ENCODE measurements around the gene LRRK1.

Gene LRRK1

GRCh38 chr15:100985401-100985800 is 66.2 kb downstream of the LRRK1 start:
- peak overlapping the region; percentile 76 for H3K27ac ChIP-seq
- no peak for TF ChIP-seq CTCF (conservative IDR thresholded peaks at IDR 0.05)
- no peak for TF ChIP-seq ZFX (IDR thresholded peaks at IDR 0.05)

GRCh38 chr15:100986158-100986896 is 67.2 kb downstream of the LRRK1 start:
- TF ChIP-seq CTCF (conservative IDR thresholded peaks at IDR 0.05), result no peak
- TF ChIP-seq ZFX (IDR thresholded peaks at IDR 0.05), result no peak
- H3K27ac ChIP-seq, result peak overlapping the region; percentile 76

DNA sequence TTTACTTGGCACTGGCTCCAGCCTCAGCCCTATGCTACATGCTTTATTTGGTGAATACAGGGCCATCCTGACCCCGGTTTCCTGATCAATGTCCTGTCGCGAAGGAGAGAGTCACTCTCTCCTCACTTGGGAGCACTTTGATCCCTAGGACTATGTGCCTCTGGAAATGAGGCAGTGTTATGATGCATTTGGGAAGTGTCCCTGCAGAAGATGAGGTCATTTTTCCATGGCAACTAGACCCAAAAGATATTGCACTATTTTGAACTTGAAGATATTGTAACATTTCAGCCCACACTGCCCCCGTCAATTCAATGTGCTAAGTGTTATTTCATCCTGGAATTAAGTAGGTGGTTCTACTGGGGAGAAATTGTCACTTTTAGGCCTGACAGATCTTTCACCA is 68.0 kb downstream of the LRRK1 start:
- H3K27ac ChIP-seq, result peak overlapping the region; percentile 76; the same call in 1 of the 2 replicates
- TF ChIP-seq ZFX (IDR thresholded peaks at IDR 0.05) (no peak), CTCF (conservative IDR thresholded peaks at IDR 0.05) (no peak)

DNA sequence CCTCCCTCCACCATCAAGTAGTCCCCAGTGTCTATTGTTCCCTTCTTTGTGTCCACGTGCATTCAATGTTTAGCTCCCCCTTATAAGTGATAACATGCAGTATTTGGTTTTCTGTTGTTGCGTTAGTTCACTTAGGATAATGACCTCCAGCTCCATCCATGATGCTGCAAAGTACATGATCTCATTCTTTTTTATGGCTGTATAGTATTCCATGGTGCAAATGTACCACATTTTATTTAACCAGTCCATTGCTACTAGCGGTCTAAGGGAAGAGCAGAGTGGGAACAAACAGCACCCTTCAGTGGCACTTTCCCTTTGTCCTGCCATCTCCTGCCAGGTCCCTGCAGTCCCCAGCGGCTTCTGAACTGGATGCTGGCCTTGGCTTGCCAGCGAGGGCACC is 69.1 kb downstream of the LRRK1 start:
- no peak overlapping the region for H3K27ac ChIP-seq
- TF ChIP-seq ZFX (IDR thresholded peaks at IDR 0.05) (no peak), CTCF (conservative IDR thresholded peaks at IDR 0.05) (no peak)

GRCh38 chr15:100988857-100989256 is 69.7 kb downstream of the LRRK1 start:
- TF ChIP-seq CTCF (conservative IDR thresholded peaks at IDR 0.05) (no peak), ZFX (IDR thresholded peaks at IDR 0.05) (no peak)
- no peak overlapping the region; the same call in 1 of the 2 replicates for H3K27ac ChIP-seq

DNA sequence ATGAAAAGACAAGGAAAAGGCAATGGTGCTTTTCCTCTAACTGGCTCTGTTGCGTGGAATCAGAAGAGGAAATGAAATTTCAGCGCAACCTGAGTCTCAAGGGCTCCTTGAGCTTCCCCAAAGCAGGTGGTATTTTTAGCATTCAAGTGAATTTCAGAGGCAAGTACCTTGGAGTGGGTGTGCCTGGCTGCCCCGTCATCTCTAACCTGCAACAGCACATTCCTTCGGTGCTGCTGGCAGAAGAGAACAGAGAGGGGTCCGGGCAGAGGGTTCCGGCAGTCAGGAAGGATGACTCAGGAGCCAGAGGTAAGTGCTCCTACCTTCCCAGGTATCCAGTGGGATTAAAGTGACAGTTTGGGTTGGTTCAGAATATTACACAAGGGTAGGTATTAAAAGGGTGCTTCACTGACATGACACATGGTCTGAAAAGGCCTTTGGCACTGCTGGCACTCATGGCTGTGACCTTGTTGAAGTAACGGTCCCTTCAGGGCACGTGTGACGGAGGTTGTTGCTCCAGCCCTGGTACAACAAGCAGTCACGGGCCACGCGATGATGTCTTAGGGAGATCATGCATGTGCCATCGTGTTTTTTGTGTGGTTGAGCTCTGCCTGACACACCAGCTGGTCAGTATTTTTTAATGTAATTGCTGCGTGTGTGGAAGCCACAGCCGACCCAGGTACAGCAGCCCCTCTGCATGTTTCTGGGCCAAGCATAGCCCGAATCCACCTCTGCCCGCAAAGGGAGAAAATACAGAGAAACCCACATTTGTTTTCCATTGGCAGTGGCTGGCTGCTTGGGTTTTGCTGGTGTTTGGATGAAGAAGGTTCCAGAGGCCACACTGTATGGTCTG is 75.7 kb downstream of the LRRK1 start:
- H3K27ac ChIP-seq, result no peak overlapping the region
- TF ChIP-seq CTCF (conservative IDR thresholded peaks at IDR 0.05) (no peak), ZFX (IDR thresholded peaks at IDR 0.05) (no peak)

All from C4-2B (cell line).